Skin of body (tissue), 2 donors: ENCODE data around the gene OSBPL8. TPM values are rescaled to one million over a fixed set of nuclear protein-coding genes. Genes with fewer than 3 reads are reported as not detected.
"Not testable (repeated sequence)": the region's sequence is repeated elsewhere in the genome, so short reads cannot be mapped to it uniquely, and the experiment has no call there.

ENCODE experiments used
- DNase-seq: peaks from one replicate; lab custom pipeline; 2025; lab: John Stamatoyannopoulos, UW
- total RNA-seq: library from RNA; depleted of rRNA; stranded (reverse); fragments of >200 nt; gene quantifications from one replicate; pipeline ENCODE4 v1.2.3, GENCODE V29; 2014

OSBPL8 gene
- total RNA-seq, 1 donor from 2014 or later: 84.0 TPM

DNA sequence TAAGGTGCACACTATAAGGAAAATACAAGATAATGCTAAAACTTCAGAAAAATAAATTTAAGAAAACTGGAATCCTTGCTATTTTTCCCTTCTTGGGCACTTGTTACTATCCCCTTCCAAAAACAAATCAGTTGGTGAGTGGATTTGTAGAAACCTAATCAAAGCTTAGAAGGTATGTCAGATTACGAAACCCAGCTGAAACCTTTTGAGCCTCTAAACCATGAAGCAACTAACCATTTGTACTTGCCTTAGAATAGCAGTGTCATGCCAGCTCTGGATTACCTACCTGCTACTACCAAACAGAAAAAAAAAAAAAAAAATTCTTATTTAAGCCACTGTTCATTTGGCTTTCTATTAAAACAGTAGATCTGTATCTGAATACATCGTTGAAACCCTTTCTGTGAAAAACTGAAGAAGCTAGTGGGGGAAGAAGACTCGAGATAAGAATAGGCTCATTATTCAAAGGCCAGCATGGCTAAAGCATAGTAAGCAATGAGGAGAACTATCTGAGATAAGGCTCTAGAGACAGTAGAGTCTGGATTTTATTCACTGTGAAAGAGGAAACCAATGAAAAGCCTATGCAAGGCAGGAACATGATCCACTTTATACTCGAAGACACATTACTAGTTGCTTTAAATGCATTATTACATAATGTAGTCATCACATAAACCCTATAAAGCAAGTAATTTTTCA is 30.2 kb downstream of the OSBPL8 start:
- no peak for DNase-seq

DNA sequence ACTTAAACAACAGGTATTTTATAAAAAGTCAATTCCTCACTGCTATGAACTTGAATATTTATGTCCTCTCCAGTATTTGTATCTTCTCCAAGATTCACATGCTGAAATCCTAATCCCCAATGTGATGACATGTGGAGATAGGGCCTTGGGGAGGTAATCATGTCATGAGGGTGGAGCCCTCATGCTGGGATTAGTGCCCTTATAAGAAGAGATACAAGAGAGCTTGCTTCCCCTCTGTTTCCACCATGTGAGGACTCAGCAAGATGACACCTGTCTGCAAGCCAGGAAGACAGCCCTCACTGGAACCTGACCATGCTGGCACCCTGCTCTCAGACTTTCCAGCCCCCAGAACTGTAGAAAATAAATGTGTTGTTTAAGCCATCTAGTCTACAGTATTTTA is 36.2 kb downstream of the OSBPL8 start:
- DNase-seq: no peak

DNA sequence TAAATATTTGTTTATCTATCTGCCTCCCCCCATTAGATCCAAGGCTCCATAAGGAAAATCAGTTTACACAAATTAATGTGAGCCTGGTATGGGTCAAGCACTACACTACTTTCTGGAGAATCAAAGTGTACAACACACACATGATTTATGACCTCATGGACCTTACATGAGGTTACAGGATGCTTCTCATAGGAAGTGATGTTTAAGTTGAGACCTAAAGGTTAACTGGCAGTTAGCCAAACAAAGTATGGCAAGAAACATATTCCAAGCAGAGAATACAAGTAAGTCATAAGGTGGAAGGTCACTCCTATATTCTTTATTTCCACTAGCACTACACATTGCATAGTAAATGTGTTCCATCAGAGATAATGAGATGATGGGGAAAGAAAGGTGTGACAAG is 39.2 kb downstream of the OSBPL8 start:
- no peak for DNase-seq

DNA sequence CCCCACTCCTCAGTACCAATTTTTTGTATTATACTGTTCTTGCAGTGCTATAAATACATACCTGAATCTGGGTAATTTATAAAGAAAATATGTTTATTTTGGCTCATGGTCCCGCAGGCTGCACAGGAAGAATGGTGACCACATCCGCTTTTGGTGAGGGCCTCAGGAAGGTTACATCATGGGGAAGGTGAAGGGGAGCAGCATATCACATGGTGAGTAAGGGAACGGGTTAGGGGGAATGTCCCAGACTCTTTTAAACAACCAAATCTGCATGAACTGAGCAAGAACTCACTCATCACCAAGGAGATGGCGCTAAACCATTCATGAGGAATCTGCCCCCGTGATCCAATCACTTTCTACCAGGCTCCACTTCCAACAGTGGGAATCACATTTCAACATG is 40.0 kb downstream of the OSBPL8 start:
- DNase-seq: no peak

DNA sequence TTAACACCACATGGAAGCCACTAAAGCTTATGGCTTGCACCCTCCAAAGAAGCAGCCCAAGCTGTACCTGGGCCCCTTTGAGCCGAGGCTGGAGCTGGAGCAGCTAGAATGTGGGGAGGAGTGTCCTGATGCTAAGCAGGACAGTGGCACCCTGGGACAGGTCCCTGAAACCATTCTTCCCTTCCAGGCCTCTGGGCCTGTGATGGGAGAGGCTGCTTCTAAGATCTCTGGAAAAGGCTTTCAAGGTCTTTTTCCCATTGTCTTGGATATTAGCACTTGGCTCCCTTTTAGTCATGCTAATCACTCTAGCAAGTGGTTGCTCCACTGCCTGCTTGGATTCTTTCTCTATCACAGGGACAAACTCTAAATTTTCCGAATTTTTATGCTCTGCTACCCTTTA is 40.9 kb downstream of the OSBPL8 start:
- no peak for DNase-seq

DNA sequence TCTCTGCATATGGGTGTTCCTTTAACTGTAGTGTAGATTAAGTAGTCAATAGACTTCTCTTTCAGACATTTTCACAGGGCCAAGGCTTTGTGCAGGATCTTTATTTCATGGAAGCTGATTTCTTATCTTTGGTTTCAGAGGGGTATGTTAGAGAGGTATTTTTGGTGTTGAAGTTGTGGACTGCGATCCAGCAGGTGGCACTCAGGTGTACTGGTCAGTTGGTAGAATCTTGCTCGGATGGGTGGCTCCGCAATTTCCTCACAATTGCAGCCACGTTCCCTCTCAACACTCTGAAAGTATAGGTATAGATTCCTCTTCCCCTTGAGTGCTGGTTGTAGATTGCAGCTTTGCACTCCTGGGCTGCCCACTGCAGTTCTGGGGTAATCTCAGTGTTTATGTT is 44.3 kb downstream of the OSBPL8 start:
- DNase-seq: no peak

DNA sequence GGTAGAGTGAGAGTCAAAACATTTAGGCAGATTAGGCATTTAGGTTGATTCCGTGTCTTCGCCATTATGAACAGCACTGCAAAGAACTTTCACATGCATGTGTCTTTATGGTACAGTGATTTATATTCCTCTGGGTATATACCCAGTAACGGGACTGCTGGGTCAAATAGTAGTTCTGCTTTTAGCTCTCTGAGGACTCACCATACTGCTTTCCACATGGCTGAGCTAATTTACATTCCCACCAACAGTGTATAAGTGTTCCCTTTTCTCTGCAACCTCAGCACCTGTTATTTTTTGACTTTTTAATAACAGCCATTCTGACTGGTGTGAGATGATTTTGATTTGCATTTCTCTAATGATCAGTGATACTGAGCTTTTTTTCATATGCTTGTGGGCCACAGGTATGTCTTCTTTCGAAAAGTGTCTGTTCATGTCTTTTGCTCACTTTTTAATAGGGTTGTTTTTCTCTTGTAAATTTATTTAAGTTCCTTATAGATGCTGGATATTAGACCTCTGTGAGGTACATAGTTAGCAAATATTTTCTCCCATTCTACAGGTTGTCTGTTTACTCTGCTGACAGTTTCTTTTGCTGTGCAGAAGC is 48.4 kb downstream of the OSBPL8 start:
- DNase-seq: not testable (repeated sequence)

DNA sequence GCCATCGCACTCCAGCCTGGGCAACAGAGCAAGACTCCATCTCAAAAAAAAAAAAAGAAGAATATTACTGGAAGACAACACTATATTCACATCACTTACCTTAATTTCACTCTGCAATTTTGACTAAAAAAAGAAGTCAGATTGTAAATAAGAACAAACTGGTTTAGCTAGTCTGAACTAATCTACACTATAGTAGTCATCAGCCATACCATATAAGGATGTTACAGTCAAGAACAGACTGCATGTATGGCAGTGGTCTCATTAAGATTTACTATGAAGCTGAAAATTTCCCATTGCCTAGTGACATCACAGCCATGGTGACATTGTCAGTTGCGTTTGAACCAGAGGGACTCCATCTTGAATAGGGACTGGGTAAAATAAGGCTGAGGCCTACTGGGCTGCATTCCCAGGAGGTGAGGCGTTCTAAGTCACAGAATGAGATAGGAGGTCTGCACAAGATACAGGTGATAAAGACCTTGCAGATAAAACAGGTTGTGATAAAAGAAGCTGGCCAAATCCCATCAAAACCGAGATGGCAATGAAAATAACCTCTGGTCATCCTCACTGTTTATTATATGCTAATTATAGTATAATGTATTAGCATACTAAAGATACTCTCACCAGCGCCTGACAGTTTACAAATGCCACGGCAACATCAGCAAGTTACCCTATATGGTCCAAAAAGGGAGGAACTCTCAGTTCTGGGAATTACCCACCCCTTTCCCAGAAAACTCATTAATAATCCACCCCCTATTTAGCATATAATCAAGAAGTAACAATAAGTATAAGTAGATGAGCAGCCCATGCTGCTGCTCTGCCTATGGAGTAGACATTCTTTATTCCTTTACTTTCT is 51.2 kb downstream of the OSBPL8 start:
- DNase-seq: no peak

DNA sequence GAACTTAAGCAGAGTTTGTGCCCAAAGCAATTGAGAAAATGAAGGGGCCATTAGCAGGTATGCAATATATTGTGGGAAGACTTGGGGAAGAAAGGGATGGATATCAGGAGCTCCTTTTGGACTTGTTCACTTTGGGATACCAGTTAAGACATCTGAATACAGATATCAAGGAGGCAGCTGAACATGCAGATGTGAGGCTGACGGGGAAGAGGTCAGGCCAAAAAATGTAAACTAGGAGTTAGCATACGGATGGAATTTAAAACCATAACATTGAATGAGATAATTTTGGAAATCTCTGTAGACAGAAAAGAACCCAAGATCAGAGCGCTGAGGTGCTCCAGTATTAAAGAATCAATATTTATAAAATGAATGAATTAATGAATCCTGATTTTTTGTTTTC is 53.4 kb downstream of the OSBPL8 start:
- DNase-seq: no peak

DNA sequence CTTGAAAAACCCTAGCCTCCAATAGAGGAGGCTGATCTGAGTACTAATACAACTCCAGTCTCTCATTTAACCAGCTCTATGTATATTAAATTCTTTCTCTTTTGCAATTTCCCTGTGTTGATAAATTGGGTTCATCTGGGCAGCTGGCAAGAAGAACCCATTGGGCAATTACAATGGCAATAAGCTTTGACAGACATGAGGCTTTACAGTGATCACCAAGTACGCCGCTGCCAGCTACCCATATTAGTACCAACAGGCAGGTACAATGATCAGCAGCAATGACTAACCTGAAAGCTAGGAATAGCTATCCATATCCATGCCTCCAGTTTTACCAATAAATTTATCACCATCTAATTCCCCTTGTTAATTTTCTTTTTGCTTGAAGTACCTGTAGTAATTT is 54.5 kb downstream of the OSBPL8 start:
- DNase-seq: no peak

DNA sequence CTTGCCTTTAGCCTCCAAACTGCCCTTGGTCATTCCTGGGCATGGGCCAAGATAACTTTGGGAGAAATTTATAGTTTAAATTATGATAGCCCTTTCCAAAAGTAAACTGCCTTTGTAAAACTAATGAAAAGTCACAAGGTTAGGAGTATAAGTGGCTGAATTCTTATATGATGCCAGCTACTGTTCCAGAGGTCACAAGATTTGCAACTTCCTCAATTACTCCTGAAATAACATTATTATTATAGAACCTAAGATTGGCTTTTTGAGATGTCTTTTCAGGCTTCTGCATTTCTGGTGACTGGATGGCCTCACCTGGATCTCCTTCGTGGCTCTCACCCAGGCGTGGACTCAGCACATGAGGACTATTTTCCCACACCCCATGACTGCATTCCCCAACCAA is 55.0 kb downstream of the OSBPL8 start:
- DNase-seq: no peak

DNA sequence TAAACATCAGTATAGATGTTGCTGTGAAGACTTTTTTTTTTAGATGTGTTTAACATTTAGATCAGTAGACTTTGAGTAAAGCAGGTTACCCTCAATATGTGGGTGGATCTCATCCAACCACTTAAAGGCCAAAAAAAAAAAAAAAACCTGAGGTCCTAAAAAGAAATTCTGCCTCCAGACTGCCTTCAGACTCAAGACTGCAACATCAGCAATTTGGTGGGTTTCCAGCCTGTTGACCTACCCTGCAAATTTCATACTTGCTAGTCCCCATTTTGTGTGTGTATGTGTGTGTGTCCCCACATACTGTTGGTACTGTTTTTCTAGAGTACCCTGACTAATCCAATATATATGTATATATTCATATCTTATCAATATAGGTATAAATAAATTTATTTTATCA is 55.6 kb downstream of the OSBPL8 start:
- no peak for DNase-seq

DNA sequence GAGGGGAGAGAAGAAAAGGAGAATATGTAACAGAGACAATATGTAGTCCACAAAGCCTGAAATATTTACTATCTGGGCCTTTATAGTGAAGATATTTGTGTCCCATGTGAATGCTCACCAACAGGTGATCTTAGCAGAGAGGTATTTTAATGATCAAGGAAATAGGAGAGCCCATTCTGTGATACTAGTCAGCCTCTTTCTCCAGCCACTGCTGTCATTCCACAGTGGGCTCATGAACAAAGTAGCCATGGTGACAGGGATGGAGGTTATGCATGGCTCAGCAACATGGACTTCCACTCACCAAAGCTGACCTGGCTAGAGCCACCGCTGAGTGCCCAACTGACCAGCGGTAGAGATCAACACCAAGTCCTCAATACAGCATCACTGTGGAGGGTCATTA is 58.2 kb downstream of the OSBPL8 start:
- DNase-seq: no peak

DNA sequence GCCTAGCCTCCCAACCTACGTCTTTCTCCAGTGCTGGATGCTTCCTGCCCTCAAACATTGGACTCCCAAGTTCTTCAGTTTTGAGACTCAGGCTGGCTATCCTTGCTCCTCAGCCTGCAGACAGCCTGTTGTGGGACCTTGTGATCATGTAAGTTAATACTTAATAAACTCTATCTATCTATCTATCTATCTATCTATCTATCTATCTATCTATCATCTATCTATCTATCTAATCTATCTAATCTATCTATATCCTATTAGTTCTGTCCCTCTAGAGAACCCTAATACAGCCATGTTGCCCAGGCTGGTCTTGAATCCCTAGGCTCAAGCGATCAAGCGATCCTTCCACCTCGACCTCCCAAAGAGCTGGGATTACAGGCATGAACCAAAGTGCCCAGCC is 60.4 kb downstream of the OSBPL8 start:
- DNase-seq: not testable (repeated sequence)

DNA sequence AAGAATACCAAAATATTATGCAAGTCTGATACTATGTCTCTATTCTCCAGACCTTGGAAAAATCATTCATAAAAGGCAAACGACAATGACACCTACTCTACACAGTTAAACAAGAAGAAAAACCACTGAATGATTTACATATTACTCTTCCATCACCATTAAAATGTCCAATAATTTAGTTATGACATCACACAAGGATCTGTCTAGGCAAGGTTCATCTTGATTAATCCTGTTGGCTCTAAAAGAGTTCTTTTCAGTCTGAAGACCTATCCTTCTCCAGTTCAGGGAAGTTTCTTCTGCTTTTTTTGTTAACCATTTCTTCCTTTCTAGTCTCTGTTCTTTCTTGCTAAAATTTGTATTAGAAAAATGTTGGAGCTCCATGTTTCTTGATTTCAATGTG is 64.0 kb downstream of the OSBPL8 start:
- DNase-seq: no peak

DNA sequence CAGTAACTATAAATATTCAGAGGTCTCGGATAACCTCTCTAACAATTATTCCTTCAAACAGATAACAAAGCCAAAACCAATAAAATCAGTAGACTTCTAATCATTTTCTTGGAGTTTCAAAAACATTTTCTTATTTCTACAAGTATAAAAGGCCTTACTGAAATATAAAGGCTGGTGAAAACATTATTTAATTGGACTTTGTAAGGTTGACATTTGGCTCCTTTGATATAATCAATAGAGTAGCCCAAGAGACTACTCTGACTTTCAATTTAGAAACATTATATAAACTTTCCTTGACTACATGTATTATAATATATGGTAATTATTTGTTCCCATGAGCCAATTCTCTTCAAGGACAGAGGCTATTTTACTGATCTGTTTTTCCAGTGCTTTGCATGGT is 68.3 kb downstream of the OSBPL8 start:
- no peak for DNase-seq

DNA sequence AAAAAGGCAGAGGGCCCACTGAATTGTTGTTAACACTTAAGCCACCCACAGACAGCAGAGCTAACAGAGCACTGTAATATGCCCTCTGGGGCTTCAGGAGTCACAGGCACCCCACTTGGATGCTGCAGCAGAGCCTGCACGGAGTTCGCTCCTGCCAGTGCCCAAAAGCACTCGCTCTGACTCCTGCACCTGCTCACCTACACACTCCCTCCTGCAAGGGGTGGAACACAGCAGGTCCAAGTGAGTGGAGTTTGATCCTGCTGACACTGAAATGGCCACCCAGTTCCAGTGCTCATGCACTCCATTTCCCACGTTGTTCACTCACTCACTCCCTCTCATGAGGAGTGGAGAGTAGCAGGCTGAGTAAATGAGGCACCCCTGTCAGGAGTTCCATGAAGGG is 68.8 kb downstream of the OSBPL8 start:
- DNase-seq: no peak

DNA sequence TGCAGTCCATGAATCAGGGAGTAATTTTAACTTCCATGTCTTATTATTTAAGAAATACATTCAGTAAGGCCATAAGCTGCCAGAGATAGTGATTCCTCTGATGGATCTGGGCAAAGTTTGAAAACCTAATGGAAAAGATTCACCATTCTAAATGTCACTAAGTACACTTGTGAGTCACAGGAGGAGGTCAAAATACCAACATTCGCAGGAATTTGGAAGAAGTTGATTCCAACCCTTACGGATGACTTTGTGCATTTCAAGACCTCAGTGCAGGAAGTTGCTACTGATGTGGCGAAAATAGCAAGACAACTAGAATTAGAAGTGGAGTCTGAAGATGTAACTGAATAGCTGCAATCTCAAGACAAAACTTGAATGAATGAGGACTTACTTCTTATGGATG is 69.8 kb downstream of the OSBPL8 start:
- no peak for DNase-seq

DNA sequence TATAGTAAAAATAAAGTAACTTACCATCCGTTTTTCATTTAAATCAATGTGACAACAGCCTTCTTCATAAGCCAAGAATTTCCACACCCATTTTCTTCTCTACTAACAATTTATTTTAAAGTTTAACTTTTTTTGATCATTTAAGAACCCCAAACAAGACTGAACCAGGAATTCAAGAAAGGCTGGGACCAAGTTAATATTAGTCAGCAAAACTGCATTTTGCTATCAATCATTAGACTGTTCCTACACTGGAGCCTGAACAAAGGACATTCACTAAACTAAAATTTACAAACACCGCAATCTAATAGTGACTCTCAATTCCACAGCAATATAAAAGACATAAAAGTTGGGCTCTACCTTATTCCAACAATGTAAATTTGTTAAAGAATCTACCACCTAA is 73.6 kb downstream of the OSBPL8 start:
- DNase-seq: no peak

DNA sequence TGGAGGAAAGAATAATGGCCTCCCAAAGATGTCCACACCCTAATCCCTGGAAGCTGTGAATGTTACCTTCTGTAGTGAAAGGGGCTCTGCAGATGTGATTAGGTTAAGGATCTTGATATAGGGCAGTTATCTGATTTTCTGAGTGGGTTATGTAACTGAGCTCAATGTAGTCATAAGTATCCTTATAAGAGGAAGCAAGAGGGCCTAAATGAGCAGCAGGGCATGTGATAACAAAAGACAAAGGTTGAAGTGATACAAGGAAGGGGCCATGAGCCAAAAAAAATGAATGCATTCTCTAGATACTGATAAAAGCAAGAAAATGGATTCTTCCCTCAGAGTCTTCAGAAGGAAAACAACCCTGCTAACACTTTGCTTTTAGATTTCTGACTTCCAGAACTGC is 78.8 kb downstream of the OSBPL8 start:
- DNase-seq: no peak

DNA sequence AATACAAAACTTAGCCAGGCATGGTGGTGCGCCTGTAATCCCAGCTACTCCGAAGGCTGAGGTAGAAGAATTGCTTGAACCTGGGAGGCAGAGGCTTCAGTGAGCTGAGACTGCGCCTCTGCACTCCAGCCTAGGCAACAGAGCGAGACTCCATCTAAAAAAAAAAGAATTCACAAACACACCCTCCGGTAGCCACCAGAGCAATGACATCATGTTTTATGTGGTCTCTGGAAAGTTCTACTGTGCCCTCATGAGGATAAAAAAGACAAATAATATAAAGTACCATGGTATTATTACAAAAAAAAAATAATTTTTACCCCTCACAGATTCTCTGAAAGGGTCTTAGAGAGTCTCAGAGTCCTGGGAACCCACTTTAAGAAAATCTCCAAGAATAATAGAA is 81.5 kb downstream of the OSBPL8 start:
- no peak for DNase-seq

DNA sequence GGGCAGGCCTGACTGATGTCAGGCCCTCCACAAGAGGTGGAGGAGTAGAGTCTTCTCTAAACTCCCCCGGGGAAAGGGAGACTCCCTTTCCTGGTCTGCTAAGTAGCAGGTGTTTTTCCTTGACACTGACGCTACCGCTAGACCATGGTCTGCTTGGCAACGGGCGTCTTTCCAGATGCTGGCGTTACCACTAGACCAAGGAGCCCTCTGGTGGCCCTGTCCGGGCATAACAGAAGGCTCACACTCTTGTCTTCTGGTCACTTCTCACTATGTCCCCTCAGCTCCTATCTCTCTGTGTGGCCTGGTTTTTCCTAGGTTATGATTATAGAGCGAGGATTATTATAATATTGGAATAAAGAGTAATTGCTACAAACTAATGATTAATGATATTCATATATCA is 86.7 kb downstream of the OSBPL8 start:
- not testable (repeated sequence) for DNase-seq

DNA sequence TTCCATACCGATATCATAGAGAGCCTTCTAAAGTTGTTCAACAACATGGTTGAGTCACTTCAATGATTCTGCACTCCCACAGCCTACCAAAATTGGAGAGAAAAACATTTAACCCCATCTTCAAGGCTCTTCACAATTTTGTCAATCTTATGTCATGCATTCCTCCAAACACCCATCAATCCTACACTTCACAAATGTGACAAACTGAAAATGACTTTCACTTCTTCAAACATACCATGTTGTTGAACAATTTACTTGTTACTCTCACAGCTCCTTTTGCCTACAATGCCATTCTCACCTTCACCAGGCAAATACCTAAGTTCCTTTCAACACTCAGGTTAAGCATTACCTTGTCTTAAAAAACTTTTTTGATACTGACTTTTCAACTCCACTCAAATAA is 88.0 kb downstream of the OSBPL8 start:
- no peak for DNase-seq
